GM12872 (cell line): ENCODE results near the gene SLC19A1.
A peak's percentile ranks its signal among the peaks of the same experiment; 100 is the strongest.

Experiments used
- TF ChIP-seq, protein P1 (sequence below): IDR thresholded peaks from 3 replicates; pipeline ENCODE4 v1.5.1; 2011; ENCODE audit warnings: low read depth, mild to moderate bottlenecking, low read length, moderate library complexity; ENCODE audit not compliant: insufficient read depth

The SLC19A1 gene

DNA sequence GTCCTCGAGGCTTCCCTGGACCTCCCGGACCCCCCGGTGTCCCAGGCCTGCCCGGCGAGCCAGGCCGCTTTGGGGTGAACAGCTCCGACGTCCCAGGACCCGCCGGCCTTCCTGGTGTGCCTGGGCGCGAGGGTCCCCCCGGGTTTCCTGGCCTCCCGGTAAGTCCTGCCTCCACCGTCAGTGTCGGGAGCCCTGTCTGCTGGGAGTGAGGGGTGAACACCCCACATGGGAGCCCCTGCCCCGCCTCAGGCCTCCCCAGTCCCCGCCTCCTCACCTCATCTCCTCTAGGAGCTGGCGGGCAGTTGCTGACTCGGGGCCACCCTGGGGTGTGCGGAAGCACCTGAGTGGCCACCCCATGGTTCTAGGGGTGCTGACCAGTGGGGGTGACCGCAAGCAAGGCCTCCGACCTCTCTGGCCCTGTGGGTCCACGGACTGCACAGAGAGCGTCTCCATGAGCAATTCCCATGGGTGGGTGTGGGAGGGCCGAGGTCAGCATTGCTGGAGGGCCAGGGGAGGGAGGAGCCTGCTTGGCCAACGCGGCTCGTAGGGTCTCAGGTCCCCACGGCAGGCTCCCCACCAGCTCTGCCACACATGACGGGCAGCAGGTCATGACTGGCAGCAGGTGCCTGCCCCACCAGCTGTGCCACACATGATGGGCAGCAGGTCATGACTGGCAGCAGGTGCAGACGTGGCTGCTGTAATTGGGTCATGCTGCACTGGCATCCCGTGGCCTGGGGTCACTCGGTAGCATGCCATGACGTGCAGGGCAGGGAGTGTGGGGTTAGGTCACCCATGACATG, 61.3 kb downstream of the SLC19A1 start:
- TF ChIP-seq, protein P1, sequence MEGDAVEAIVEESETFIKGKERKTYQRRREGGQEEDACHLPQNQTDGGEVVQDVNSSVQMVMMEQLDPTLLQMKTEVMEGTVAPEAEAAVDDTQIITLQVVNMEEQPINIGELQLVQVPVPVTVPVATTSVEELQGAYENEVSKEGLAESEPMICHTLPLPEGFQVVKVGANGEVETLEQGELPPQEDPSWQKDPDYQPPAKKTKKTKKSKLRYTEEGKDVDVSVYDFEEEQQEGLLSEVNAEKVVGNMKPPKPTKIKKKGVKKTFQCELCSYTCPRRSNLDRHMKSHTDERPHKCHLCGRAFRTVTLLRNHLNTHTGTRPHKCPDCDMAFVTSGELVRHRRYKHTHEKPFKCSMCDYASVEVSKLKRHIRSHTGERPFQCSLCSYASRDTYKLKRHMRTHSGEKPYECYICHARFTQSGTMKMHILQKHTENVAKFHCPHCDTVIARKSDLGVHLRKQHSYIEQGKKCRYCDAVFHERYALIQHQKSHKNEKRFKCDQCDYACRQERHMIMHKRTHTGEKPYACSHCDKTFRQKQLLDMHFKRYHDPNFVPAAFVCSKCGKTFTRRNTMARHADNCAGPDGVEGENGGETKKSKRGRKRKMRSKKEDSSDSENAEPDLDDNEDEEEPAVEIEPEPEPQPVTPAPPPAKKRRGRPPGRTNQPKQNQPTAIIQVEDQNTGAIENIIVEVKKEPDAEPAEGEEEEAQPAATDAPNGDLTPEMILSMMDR: no peak

DNA sequence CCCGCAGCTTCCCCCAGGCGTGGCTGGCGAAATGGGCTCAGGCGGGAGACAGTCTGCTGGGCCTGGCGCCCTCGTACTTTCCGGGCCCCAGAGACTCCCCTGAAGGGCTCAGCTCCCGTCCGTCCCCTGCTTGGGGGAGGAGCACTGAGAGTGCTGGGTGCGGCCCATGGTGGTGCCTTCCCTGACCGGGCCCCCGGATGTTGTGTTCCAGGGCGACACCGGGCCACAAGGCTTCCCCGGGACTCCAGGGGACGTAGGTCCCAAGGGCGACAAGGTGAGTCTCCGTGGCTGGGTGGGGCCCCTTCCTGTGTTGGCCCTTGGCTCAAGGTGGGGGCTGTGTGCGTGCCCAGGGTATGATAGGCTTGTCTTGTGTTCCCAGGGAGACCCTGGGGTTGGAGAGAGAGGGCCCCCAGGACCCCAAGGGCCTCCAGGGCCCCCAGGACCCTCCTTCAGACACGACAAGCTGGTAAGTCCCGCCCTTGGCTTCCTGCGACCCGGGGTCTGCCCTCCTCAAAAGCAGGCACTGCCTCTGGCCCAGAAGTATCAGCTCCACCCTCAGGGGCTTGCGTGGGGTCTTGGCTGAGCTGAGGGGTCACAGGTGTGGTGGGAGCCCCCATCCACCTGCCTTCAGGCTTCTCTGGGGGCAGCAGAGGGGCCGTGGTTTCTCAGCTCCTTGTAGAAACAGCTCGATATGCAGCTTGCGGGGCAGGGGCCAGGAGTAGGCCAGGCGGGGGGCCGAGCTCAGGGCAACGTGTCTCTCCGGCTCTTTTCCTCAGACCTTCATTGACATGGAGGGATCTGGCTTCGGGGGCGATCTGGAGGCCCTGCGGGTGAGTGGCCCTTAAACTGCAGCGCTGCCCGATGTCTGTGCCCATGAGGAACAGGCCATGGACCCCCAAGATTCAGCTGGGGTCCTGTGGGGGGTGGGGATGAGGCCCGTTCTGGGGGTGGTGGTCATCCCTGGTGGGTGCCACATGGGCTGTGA, 62.3 kb downstream of the SLC19A1 start:
- TF ChIP-seq, protein P1: no peak

DNA sequence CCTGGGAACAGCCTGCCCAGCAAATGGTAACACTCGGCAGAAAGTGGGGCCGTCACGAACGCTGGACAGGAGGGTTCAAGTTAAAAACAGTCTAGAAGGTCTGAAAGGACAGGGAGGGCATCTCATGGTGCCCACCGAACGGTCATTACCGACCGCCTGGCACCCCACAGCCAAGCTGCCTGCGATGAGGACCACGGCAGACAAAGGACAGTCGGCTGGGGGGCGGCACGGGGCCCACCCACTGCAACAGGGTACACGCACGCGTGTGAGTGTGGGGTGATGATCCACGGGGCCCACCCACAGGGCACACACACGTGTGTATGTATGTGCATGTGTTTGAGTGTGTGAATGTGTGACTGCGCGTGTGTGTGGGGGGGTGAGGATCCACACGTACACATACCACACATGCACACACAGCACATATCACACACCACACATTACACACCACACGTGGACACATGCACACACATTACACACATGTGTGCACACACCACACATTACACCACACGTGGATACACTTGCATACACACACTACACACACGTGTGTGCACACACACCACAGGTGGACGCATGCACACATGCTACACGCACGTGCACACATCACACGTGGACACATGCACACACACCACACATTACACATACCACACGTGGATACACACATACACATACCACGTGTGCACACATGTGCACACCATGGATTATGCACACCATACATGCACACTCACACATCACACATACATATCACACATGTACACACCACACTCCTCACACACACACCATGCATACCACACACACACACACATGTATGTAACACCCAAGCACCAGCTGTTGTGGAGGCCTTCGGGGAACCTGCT, 63.2 kb downstream of the SLC19A1 start:
- TF ChIP-seq, protein P1: no peak

DNA sequence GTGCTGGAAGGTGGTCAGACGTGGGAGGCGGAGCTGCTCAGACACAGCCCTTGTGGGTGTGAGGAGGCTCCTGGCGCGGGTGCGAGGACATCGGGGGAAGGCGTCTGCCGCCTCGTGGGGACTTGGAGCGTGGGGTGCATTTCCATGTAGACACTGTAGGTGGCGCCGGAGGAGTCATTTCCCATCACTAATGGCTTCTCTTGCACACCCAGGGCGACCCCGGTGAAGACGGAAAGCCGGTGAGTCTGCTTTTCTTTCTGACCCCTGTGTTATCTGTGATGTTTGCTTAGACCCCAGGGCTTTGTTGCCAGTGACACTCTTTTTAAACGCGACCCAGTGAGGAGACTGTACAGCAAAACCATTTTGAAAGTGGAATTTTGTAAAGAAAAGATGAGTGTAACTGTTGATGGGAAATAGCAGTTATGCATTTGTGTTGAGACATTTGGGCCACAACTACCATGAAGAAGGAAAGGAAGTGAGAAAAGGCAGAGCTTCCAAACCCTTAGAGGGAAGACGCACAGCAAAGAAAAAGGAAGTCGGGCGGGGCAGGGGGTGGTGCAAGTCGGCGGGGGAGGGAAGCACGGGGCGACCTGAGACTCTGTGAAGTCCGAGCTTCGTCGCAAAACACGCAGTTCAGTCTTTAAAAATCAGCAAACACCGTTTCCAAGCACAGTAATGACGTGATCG, 64.0 kb downstream of the SLC19A1 start:
- TF ChIP-seq, protein P1: peak; percentile 95

DNA sequence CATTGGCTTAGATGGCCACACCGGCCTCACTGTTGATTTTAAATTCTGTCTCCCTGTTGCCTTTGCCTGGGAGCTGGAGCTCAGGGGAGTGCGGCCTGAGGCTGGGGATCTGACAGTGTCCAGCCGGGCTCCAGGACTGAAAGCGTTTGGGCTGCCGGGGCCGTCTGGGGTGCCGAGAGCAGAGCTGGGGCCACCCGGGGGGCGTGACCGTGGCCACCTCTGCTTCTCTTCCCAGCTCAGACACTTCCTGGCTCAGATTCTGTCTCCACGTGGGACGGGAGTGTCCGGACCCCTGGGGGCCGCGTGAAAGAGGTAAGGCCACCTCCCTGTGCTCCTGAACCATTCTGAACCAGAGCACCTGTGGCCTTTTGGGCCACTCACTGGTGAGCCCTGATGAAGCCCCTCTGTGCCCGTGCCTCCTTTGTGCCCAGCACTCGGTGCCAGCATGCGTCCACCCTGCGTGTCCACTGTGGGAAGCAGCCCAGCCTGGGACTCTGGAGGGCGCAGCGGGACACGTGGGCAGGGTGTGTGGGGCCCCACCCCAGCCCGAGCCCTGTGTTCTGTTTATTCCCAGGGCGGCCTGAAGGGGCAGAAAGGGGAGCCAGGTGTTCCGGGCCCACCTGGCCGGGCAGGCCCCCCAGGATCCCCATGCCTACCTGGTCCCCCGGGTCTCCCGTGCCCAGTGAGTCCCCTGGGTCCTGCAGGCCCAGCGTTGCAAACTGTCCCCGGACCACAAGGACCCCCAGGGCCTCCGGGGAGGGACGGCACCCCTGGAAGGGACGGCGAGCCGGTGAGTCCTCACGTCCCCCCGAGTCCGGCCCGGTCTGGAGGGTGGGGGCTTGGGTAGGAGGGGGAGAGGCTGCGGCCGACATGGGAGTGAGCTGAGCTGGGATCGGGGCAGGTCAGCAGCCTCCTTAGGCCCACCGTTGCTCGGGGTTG, 64.8 kb downstream of the SLC19A1 start:
- TF ChIP-seq, protein P1: no peak

DNA sequence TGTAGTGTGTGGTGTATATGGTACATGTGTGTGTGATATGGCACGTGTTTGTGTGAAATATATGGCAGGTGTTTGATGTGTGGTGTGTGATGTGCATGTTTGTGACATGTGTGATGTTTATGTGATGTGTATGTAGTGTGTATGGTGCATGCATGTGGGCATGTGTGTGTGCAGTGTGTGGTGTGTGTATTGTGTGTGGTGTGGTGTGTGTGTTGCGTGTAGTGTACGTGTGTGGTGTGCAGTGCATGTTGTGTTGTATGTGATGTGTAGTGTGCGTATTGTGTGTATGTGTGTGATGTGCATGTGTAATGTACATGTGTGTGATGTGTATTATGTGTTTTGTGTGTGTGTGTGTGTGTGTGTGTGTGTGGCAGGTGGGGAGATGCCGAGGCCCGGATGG, 65.7 kb downstream of the SLC19A1 start:
- TF ChIP-seq, protein P1: no peak
